IPS-18c (cell line): Measurements from ENCODE around the gene BCR.

Source experiments
- H3K4me3 ChIP-seq: 2 replicates; pipeline ENCODE4 v1.7.0; 2013; ENCODE audit warnings: low read depth, mild to moderate bottlenecking, low read length, moderate library complexity; ENCODE audit not compliant: insufficient read depth
- H3K9me3 ChIP-seq: one replicate; pipeline ENCODE4 v1.6.1; 2013; ENCODE audit warnings: mild to moderate bottlenecking, low read length, moderate library complexity; ENCODE audit not compliant: control insufficient read depth, insufficient read depth

The BCR gene

DNA sequence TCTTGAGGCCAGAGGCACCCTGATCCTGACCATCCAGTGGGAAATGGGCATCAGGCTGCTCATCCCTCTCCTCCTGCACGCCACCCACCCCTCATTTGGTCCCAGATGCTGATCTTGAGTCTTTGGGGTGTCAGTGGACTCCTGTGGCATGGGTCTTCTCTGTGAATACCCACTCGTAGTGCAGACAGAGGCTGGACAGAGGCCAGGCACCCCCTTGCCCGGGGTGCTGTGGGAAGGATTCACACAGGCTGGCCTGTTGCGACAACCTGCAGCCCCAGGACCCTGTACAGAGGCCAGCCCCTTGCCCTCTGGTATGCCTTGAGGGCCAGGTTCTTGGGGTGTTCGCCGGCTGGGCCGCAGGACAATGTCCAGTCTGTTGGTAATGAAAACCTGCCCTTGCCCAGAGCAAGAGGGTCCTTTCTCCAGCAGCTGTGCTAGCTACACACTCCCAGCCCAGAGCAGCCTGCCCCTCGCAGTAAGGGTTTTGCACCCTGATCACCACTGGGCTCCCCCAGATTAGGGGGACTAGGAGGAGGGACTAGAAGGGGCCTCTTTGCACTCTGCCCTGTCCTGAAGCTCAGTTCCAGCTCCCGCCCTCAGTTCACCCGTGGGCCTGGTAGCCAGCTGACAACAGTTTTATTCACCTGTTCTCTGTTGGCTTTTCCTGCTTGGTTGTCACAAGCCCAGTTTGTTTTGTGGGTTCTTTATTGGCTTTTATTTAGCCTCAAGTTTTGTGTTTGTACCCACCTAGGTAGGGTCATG, 76.0 kb downstream of the BCR start:
- H3K4me3 ChIP-seq: no peak overlapping the region
- H3K9me3 ChIP-seq: no peaks in the 10 kb centered on the region

DNA sequence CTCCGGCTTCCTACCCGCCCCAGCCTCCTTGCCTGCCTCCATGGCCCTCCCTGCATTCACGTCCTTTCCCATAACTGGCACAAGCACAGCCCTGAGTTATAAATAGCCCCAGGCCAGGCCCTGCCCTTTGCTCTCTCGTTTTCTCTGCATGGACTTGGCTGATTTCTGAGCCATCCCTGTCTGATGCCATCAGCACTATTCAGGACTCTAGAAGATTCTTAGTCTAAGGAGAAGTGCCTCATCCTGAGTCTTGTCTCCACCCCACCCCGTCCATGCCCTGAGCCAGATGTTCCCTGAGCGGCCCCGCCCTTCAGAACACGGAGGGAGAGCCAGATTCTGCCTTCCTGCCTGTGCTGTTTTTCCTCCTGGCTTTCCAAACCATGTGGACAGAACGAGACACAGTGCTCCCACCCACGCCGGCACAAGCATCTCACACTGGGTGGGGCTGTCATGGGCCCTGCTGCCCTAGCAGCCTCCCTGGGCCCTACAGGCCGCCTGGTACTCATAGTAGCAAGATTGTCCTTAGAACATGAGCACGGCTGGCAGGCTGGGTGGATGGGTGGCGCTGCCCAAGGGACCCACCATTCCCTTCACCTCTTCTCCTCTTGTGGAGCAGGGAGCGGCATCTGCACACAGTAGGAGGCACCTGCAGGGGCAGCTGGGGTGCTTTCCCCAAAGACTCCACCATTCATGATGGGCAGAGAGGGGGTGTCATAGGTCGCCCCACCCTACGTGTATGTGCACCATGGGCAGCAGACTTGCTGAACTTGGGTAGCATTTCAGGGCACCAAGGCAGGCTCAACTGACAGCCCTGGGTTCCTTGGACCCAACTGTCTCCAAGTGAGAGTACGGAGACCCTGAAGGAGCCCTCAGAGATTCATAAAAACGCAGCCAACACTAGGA, 76.9 kb downstream of the BCR start:
- Histone ChIP-seq H3K9me3 (no peaks in the 10 kb centered on the region), H3K4me3 (no peak overlapping the region)

DNA sequence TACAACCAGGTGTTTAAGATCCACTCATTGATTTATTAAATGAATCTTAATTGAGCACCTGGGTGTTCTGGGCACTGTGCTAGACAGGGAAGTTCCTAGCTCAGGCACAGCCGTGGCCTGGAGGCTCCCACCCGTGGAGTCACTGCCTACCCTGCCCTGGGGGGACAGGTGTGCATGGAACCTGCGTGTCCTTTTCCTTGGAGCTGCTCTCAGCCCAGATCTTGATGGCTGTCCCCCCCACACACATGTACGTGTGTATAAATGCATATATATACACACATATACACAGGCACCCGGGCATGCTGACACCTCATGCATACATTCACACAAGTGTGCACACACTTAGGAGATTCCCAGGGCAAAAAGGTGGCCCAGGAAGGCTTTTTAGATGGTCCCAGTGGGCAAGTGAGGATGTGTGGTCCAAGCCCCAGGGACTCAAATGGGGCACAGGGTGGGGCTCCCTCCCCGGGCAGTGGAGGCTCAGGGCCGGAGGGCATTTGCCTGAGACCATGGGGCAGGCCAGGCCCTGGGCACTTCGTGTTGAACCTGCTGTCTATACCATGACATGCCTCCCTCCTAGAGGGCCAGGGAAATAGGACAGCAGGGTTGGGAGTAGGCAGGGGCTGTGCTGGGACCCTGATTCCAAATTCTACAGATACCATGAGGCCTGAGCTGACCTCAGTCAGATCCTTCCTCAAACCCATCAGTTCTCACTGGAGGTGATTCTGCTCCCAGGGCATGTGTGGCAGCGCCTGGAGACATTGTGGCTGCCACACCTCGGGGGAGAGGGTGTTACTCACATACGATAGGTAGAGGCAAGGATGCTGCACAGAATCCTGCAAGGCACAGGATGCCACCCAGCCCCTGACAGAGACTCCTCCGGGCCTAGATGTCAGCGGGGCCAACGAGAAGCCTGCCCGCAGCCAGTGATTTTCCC, 77.8 kb downstream of the BCR start:
- Histone ChIP-seq H3K9me3 (no peaks in the 10 kb centered on the region), H3K4me3 (no peak overlapping the region)

DNA sequence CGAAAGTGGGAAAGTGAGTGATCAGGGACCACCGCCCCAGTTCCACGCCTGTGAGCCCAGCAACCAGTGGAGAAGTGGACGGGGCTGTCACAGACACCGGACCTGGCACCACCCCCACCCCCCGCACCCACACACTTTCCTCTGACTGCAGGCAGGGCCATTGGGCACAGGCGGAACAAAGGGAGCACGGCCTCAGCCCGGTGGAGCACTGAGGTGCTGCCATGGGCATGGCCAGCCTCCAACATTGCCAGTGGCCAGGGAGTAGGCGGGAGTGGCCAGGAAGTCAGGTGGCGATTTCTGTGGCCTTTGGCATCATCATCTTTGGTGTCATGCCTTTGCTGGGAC, 78.5 kb downstream of the BCR start:
- H3K9me3 ChIP-seq: no peaks in the 10 kb centered on the region
- no peak overlapping the region for H3K4me3 ChIP-seq

DNA sequence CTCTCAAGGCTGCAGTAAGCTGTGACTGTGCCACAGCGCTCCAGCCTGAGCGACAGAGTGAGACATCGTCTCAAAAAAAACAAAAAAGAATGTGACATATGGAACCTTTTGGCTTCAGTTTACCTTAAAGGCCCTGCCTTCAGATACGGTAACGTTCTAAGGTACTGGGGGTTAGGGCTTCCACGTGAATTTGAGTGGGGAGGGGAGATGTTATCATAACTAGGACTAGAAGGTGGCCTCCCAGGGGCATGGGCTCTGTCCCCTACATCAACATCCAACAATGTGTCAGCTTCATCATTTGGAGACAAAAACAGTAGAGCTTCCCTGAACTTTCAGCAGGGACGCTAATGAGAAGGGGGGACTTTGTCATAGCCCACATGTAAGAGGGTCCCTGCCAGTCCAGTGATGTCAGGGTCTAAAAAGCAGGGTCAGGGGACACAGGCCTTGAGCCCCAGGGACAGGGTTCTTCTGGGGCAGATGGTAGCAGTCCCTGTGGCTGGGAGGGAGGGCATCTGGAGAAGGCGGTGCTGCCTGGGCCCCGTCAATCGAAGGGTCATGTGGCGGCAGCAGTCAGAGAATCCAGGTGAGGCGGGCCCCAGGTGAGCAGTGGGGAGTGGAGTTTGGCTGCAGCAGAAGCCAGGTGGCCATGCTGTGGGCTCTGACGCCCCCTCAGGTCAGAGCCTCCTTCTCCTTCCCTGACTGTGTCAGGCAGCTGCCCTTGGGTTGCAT, 79.8 kb downstream of the BCR start:
- H3K9me3 ChIP-seq: no peaks in the 10 kb centered on the region
- H3K4me3 ChIP-seq: no peak overlapping the region

DNA sequence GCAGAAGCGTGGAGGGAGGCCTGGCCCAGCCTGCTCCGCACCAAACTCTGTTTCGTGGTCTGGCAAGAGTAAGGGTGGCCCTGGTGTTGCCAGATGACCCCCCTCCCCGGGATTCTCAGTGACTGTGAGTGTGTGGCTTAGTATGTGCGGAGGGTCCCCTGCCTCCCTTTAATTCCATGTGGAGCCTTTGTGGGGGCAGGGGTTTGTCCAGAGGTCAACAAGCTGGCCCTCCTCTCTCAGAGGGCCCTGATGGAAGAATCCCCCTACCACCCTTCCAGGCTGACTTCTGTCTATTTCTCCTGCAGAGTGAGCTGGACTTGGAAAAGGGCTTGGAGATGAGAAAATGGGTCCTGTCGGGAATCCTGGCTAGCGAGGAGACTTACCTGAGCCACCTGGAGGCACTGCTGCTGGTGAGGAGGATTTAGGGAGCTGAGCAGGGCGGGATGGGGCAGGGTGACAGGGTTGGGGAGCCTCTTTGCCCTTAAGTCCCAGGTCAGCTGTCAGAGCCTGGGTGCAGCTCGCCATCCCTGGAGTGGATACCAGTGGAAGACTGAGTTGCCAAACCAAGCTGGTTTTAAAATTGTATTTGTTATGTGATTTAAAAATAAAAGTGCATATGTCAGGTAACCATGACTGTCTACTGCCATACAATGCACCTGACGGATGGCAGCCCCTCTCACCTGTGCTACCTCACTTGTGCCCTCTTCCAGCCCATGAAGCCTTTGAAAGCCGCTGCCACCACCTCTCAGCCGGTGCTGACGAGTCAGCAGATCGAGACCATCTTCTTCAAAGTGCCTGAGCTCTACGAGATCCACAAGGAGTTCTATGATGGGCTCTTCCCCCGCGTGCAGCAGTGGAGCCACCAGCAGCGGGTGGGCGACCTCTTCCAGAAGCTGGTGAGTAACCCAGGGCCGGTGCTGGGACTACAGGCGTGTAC, 80.6 kb downstream of the BCR start:
- no peak overlapping the region; the same call in 1 of the 2 replicates for H3K4me3 ChIP-seq
- no peaks in the 10 kb centered on the region for H3K9me3 ChIP-seq

DNA sequence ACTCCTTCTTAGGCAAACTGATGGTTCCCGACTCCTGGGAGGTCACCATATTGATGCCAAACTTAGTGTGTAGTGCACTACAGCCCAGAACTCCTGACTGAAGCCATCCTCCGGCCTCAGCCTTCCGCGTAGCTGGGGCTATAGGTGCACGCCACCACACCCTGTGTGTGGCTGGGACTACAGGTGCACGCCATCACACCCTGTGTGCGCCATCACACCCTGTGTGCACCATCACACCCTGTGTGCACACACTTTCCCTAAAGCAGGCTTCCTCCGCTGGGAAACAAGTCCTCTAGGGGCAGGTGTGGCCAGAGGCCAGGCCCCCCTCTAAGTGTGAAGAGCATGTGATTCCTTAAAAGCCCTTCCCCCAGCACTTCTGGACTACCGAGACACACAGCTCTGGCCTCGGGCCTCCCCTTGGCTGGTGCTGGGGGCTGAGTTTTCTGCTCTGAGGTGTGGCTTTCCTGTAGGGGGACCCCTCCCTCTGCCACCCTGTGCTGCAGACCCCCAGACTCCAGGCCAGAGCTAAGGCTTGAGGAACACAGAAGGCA, 81.7 kb downstream of the BCR start:
- Histone ChIP-seq H3K4me3 (no peak overlapping the region), H3K9me3 (no peaks in the 10 kb centered on the region)

DNA sequence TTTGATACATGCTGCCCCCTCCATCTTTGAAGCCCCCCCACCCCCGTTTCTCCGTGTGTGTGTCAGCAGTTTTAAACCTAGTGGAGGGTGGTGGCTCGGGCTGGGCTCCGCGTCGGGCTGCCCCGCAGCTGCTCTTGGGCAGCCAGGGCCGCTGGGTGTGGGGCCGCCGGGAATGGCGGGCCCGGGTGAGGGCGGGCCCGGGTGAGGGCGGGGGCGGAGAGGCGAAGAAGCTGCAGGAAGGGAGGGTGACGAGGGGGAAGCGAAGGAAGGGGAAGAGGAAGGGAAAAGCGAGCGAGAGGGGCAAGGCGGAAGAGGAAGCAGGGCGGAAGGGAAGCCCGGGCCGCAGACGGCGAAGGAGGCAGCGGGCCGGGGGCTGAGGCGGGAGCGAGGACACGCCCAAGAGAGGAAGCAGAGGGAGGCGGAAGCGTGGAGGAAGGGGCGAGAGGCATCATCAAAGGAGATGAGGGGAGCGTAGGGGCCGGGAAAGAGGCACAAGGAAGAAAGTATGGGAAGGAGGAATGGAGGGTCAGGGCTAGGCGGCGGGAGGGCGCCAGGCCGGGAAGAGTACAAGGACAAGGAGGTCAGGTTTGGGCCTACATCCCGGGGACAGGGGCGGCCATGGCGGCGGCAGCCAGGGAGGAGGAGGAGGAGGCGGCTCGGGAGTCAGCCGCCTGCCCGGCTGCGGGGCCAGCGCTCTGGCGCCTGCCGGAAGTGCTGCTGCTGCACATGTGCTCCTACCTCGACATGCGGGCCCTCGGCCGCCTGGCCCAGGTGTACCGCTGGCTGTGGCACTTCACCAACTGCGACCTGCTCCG, 82.4 kb downstream of the BCR start:
- no peaks in the 10 kb centered on the region for H3K9me3 ChIP-seq
- H3K4me3 ChIP-seq: no peak overlapping the region

DNA sequence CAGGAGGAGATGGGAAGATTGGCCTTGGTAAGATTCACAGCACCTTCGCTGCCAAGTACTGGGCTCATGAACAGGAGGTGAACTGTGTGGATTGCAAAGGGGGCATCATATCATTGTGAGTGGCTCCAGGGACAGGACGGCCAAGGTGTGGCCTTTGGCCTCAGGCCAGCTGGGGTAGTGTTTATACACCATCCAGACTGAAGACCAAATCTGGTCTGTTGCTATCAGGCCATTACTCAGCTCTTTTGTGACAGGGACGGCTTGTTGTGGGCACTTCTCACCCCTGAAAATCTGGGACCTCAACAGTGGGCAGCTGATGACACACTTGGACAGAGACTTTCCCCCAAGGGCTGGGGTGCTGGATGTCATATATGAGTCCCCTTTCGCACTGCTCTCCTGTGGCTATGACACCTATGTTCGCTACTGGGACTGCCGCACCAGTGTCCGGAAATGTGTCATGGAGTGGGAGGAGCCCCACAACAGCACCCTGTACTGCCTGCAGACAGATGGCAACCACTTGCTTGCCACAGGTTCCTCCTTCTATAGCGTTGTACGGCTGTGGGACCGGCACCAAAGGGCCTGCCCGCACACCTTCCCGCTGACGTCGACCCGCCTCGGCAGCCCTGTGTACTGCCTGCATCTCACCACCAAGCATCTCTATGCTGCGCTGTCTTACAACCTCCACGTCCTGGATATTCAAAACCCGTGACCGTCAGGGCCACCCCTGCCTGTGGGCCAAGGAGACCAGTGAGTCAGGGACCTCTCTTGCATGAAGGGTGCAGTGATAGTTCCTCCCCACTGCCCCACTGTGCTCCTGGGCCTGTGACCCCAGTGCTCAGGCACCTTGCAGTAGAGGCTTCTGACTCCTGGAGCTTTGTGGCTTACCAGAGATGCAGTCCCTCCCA, 83.6 kb downstream of the BCR start:
- H3K4me3 ChIP-seq: no peak overlapping the region
- H3K9me3 ChIP-seq: no peaks in the 10 kb centered on the region

DNA sequence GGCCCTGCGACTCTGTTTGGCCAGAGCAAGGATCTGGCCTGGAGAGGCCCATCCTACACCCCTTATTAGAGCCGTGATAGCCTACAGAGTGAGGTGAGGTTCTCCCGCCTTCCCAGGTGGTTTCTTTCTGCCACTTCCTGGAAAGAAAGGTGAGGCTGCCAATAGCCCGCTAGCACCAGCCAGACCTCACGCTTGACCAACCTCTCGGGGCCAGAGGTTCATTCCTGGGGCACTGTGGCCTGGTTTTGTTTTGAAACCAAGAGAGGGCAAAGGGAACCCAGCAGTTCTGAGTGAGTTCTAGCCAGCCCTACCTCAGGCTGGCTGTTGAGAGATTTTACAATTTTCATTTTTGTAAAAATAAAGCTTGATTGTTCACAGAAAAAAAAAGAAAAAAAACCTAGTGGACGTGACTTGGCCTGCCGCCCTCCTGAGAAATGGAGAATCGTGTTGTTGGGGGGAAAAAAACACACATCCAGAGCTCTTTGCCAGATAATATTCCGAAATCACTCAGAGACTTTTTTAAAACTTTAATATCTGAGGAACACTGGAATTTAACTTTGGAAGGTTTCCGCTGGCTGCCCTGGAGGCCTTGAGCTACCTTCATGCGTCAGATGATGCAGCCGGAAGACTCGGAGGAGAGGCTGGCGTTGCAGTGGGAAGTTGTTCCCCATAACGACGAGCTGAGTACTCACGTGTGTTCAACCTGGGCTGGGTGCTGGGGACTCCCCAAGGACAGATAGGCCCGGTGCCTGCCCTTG, 84.5 kb downstream of the BCR start:
- H3K9me3 ChIP-seq: no peaks in the 10 kb centered on the region
- H3K4me3 ChIP-seq: no peak overlapping the region

DNA sequence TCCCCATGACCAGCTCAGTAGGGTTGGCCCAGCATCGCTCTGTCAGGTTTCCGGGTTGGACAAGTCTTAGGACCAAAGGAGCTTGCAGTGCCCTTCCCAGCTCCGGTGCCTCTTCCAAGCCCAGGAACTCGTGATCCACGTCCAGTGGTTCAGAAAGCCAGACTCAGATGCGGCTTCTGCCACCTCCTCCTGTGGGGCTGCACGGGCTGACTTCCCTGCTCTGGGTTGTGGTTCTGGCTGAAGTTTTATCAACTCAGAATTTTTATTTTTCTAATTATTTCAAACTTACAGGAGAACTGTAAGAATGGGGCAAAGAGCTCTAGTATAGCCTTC, 85.0 kb downstream of the BCR start:
- H3K9me3 ChIP-seq: no peaks in the 10 kb centered on the region
- H3K4me3 ChIP-seq: no peak overlapping the region

DNA sequence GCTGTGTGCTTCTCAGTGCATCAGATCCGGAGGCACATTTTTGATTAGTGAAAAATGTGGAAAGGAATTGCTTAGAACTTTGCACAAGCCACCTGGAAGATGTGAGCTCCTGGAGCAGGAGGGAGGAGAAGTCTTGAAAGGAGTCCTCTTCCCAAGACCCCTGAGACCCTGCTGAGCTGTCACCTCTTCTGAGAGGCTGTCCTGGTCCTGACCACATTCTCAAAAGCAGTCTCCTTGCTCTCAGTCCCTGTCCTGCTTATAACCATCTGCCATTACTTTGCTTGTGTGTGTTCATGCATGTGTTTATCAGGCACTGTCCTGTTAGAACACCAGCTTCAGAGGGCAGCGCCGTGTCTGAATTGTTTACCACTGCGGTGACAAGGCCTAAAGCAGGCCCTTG, 86.5 kb downstream of the BCR start:
- Histone ChIP-seq H3K4me3 (no peak overlapping the region), H3K9me3 (no peaks in the 10 kb centered on the region)

DNA sequence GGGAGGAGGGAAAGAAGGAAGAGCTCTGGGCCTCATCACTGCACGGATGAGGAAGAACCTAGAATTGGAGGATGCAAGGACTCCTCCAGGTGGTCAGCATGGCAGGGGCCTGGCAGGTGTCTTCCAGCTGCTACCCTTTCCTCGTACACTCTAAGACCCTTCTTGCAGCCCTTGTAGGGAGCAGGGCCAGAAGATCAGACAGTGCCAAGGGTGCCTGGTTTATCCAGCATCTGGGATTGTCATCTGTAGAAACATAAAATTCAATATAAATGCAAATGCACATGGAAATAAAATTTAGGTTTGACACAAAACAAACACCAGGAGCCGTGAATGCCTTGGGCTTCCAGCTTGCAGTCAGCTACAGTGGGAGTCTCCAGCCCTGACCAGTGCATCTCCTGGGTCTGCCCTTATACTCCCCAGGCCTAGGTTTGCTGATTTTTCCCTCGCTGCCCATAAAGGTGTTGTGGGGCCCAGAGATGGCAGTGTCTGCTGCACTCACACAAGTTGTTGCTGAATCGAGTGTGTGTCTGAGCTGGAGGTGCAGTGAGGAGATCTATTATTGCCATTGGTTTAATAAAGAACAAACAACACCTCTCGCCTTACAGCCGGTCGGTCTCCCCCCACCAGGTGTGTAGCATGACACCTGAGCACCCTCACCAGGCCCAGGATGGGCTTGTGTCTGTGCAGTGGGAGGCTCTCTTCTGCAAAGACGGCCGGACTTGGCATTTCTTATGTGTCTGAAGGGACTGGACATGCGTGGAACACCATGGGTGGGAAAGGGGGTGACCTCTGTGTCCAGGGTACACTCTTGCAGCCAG, 87.1 kb downstream of the BCR start:
- H3K4me3 ChIP-seq: no peak overlapping the region

More for the DNA sequence above, 87.1 kb downstream of the BCR start:
- no peaks in the 10 kb centered on the region for H3K9me3 ChIP-seq
